ENCODE data around the gene PCCA.

DNA sequence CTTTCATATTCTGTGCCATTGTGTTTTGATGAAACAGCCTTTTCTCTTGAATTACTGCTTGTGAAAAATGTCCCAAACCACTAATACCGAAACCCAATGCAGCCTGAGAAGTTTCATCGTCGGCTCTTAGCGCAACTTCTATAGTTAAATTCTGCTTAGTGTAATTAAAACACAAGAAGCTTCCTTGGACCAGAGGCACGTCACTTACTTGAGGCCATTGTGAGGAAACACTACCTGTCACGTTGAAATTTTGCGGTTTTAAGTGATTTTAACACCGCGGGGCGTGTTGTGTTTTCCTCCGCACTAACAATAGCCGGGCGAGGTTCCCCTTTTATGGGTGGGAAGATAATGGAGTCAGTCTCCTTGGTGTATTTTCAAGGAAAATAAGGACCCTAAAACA, 428.8 kb downstream of the PCCA start:
- TF ChIP-seq, protein P1, sequence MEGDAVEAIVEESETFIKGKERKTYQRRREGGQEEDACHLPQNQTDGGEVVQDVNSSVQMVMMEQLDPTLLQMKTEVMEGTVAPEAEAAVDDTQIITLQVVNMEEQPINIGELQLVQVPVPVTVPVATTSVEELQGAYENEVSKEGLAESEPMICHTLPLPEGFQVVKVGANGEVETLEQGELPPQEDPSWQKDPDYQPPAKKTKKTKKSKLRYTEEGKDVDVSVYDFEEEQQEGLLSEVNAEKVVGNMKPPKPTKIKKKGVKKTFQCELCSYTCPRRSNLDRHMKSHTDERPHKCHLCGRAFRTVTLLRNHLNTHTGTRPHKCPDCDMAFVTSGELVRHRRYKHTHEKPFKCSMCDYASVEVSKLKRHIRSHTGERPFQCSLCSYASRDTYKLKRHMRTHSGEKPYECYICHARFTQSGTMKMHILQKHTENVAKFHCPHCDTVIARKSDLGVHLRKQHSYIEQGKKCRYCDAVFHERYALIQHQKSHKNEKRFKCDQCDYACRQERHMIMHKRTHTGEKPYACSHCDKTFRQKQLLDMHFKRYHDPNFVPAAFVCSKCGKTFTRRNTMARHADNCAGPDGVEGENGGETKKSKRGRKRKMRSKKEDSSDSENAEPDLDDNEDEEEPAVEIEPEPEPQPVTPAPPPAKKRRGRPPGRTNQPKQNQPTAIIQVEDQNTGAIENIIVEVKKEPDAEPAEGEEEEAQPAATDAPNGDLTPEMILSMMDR (IDR thresholded peaks at IDR 0.05): no peak
- TF ChIP-seq POLR2A (IDR thresholded peaks at IDR 0.05) (no peak), POLR2AphosphoS5 (IDR thresholded peaks at IDR 0.05; ENCODE audit: insufficient read depth in 1 of 2, low read depth in 1 of 2) (no peak)

All from vagina (tissue), 2 donors.